Endodermal cell (in vitro differentiated cells): ENCODE measurements around the gene GSG1L2. TPM values are rescaled to one million over a fixed set of nuclear protein-coding genes. Genes with fewer than 3 reads are reported as not detected.

Source experiments
- DNase-seq: peaks from one replicate; pipeline ENCODE4 v3.0.0-alpha.2; 2017
- H3K27ac ChIP-seq: 2 replicates; pipeline ENCODE4 v1.5.1; 2013; ENCODE audit warnings: mild to moderate bottlenecking, low read depth, low read length, moderate library complexity
- H3K27me3 ChIP-seq: 2 replicates; pipeline ENCODE4 v1.6.1; 2013; ENCODE audit warnings: mild to moderate bottlenecking, low read length, moderate library complexity; ENCODE audit not compliant: insufficient read depth, control insufficient read depth, poor library complexity, severe bottlenecking
- H3K36me3 ChIP-seq: 2 replicates; pipeline ENCODE4 v1.7.0; 2013; ENCODE audit warnings: mild to moderate bottlenecking, low read length, moderate library complexity; ENCODE audit not compliant: control insufficient read depth, insufficient read depth
- H3K4me1 ChIP-seq: one replicate; pipeline ENCODE4 v1.7.0; 2013; ENCODE audit warnings: low read length; ENCODE audit not compliant: control insufficient read depth, insufficient read depth
- H3K4me3 ChIP-seq: 2 replicates; pipeline ENCODE4 v1.5.1; 2013; ENCODE audit warnings: mild to moderate bottlenecking, low read length, moderate library complexity
- H3K9ac ChIP-seq: 2 replicates; pipeline ENCODE4 v1.6.1; 2013; ENCODE audit warnings: mild to moderate bottlenecking, low read length, moderate library complexity; ENCODE audit not compliant: poor library complexity, severe bottlenecking; ENCODE audit errors: extremely low read depth
- H3K9me3 ChIP-seq: 2 replicates; pipeline ENCODE4 v1.6.1; 2013; ENCODE audit warnings: mild to moderate bottlenecking, low read length, moderate library complexity; ENCODE audit not compliant: control insufficient read depth
- H3K27ac Mint-ChIP-seq: 2 replicates; pipeline ENCODE4 v1.8.0; 2020; ENCODE audit warnings: mixed read lengths
- H3K27me3 Mint-ChIP-seq: 2 replicates; pipeline ENCODE4 v1.8.0; 2021; ENCODE audit warnings: mild to moderate bottlenecking, mixed read lengths; ENCODE audit not compliant: insufficient read depth
- H3K36me3 Mint-ChIP-seq: 2 replicates; pipeline ENCODE4 v1.8.0; 2020; ENCODE audit warnings: low read depth, mixed read lengths
- H3K4me1 Mint-ChIP-seq: 2 replicates; pipeline ENCODE4 v1.8.0; 2020; ENCODE audit warnings: mixed read lengths
- H3K4me3 Mint-ChIP-seq: 2 replicates; pipeline ENCODE4 v1.8.0; 2020; ENCODE audit warnings: mild to moderate bottlenecking, moderate library complexity, mixed read lengths
- H3K9me3 Mint-ChIP-seq: 2 replicates; pipeline ENCODE4 v1.8.0; 2020; ENCODE audit warnings: mild to moderate bottlenecking, mixed read lengths
- CTCF ChIP-seq: fragments of 200-600 bp; sonication (generic); conservative IDR thresholded peaks from 2 replicates; pipeline ENCODE4 v1.5.0; 2021; ENCODE audit warnings: antibody characterized with exemption, mild to moderate bottlenecking
- WGBS, 2 experiments: methylation state at CpG; one replicate each; pipeline versions ENCODE4 v1.1.5 to v1.1.7; 2013; ENCODE audit warnings: missing lambda C conversion rate in 2 of 2, mixed read lengths in 1 of 2; ENCODE audit not compliant: insufficient coverage in 1 of 2, insufficient read length in 1 of 2; 5-methylcytosine and 5-hydroxymethylcytosine counted together
- total RNA-seq, 2 donors: library from RNA; stranded (reverse); fragmentation: NEBNext Ultra II Directional in 1 of 2; extraction: Animal tissue kit (Norgen Biotek cat#: 25700) in 1 of 2; gene quantifications; 2 replicates in 1 of 2; 3 replicates in 1 of 2; pipeline ENCODE4 v1.2.1, GENCODE V29; 2021

GSG1L2 gene
- total RNA-seq, 2 donors from 2014 or later = not detected

- peak; percentile 52 for DNase-seq
- peaks cover 2% of the 10 kb centered on the region for H3K9me3 Mint-ChIP-seq
- Histone ChIP-seq H3K4me3 (no peak overlapping the region), H3K9ac (no peak overlapping the region), H3K36me3 (no peaks in the 10 kb centered on the region), H3K27ac (no peak overlapping the region), H3K4me1 (no peaks in the 10 kb centered on the region), H3K9me3 (peaks cover 4% of the 10 kb centered on the region), H3K27me3 (no peaks in the 10 kb centered on the region)
- H3K4me3 Mint-ChIP-seq = no peak overlapping the region
- peaks cover 34% of the 10 kb centered on the region for H3K27me3 Mint-ChIP-seq
- TF ChIP-seq CTCF = no peak
- no peak overlapping the region for H3K27ac Mint-ChIP-seq
- WGBS, 2 experiments = 89% methylated on average over 10 to 11 of the region's 11 CpGs
- no peaks in the 10 kb centered on the region for H3K36me3 Mint-ChIP-seq
- peaks cover 22% of the 10 kb centered on the region for H3K4me1 Mint-ChIP-seq
Measured at GRCh38 chr17:9837551-9838471, 15.9 kb upstream of the GSG1L2 start.

GRCh38 chr17:9833922-9834321 is 12.0 kb upstream of the GSG1L2 start:
- Mint-ChIP-seq H3K36me3 (no peaks in the 10 kb centered on the region), H3K27me3 (peaks cover 19% of the 10 kb centered on the region), H3K27ac (no peak overlapping the region), H3K4me1 (peaks cover 14% of the 10 kb centered on the region), H3K9me3 (peaks cover 2% of the 10 kb centered on the region), H3K4me3 (no peak overlapping the region)
- DNase-seq = peak; percentile 28
- H3K36me3 ChIP-seq = no peaks in the 10 kb centered on the region
- H3K4me1 ChIP-seq = no peaks in the 10 kb centered on the region
- TF ChIP-seq CTCF = no peak
- H3K4me3 ChIP-seq = no peak overlapping the region
- no peak overlapping the region for H3K9ac ChIP-seq
- H3K27ac ChIP-seq = no peak overlapping the region
- no peaks in the 10 kb centered on the region for H3K27me3 ChIP-seq
- H3K9me3 ChIP-seq = peaks cover 4% of the 10 kb centered on the region
- WGBS, 2 experiments = 91 to 100% methylated on average over 2 to 4 of the region's 4 CpGs

- Histone ChIP-seq H3K27me3 (no peaks in the 10 kb centered on the region), H3K36me3 (no peaks in the 10 kb centered on the region), H3K4me1 (no peaks in the 10 kb centered on the region), H3K27ac (no peak overlapping the region), H3K9ac (no peak overlapping the region), H3K4me3 (no peak overlapping the region), H3K9me3 (peaks cover 4% of the 10 kb centered on the region)
- no peaks in the 10 kb centered on the region for H3K4me1 Mint-ChIP-seq
- DNase-seq = no peak
- no peaks in the 10 kb centered on the region for H3K36me3 Mint-ChIP-seq
- WGBS, 2 experiments = 96 to 100% methylated on average over 1 to 2 of the region's 2 CpGs
- no peak overlapping the region for H3K27ac Mint-ChIP-seq
- peaks cover 2% of the 10 kb centered on the region for H3K9me3 Mint-ChIP-seq
- TF ChIP-seq CTCF = no peak
- H3K4me3 Mint-ChIP-seq = no peak overlapping the region
- H3K27me3 Mint-ChIP-seq = peaks cover 4% of the 10 kb centered on the region
Measured at GRCh38 chr17:9830711-9831110, 8.8 kb upstream of the GSG1L2 start.
